Right renal cortex interstitium (tissue), 3 donors: ENCODE data around the gene MPP3. TPM values are rescaled to one million over a fixed set of nuclear protein-coding genes. Genes with fewer than 3 reads are reported as not detected.
"Not testable (repeated sequence)": the region's sequence is repeated elsewhere in the genome, so short reads cannot be mapped to it uniquely, and the experiment has no call there.

Source experiments
- DNase-seq, 3 donors: peaks; one replicate each; pipeline ENCODE4 v3.0.0-alpha.2; 2013; ENCODE audit warnings: low read depth in 3 of 3, low spot score in 2 of 3
- polyA plus RNA-seq, 3 donors: library from polyadenylated mRNA; unstranded; fragments of 120-200 nt; gene quantifications; one replicate each; pipeline ENCODE4 v1.2.1, GENCODE V29; 2013; ENCODE audit not compliant: insufficient read length in 3 of 3

The MPP3 gene, protein sequence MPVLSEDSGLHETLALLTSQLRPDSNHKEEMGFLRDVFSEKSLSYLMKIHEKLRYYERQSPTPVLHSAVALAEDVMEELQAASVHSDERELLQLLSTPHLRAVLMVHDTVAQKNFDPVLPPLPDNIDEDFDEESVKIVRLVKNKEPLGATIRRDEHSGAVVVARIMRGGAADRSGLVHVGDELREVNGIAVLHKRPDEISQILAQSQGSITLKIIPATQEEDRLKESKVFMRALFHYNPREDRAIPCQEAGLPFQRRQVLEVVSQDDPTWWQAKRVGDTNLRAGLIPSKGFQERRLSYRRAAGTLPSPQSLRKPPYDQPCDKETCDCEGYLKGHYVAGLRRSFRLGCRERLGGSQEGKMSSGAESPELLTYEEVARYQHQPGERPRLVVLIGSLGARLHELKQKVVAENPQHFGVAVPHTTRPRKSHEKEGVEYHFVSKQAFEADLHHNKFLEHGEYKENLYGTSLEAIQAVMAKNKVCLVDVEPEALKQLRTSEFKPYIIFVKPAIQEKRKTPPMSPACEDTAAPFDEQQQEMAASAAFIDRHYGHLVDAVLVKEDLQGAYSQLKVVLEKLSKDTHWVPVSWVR
- polyA plus RNA-seq = 1 to 10 TPM; 6.3 to 8.0 (median 6.7) TPM

DNA sequence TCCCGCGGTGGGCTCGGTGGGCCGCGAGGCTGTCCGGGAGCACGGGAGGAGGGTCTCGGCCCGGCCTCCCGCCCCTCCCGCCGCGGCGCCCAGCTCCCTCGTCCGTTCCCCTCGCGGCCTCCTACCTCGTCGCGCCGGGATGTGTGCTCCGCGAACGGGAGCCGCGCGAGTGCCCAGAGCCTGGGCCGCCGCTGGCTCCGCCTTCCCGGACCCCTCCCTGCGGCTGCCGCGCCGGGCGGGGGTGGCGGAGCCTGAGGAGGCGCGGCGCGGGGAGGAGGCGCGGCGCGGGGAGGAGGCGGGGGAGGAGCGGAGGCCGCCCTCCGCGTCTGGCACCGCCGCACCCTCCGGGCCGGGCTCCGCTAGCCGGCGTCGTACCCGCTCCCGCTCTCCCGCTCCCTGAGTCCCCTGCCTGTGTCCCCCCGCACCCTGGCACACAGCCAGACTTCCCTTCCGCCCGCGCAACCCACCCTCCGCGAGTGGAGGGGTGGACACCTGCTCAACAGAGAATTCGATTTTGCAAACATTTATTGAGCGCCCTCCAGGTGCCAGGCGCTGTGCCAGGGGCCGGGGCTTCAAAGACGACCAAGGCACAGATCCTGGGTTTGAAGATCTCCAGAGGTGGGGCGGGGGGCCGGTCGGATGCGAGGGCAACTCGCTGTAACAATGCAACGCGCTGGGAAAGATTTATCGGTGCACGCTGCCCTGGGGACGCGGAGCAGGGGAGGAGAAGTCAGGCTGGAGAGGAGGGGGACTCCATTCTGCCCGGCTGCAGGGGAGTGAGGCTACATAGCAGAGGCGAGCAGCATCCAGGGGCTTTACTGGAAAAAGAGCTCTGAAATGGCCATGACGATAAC lies at the start of gene MPP3:
Gene MPP3, minus strand, starts transcription at position 171 of the 854 bp plus-strand sequence. CDS start 1,240 bp downstream, outside the sequence.
- peak in 2 of 3 donors; percentile 36 to 55 for DNase-seq

DNA sequence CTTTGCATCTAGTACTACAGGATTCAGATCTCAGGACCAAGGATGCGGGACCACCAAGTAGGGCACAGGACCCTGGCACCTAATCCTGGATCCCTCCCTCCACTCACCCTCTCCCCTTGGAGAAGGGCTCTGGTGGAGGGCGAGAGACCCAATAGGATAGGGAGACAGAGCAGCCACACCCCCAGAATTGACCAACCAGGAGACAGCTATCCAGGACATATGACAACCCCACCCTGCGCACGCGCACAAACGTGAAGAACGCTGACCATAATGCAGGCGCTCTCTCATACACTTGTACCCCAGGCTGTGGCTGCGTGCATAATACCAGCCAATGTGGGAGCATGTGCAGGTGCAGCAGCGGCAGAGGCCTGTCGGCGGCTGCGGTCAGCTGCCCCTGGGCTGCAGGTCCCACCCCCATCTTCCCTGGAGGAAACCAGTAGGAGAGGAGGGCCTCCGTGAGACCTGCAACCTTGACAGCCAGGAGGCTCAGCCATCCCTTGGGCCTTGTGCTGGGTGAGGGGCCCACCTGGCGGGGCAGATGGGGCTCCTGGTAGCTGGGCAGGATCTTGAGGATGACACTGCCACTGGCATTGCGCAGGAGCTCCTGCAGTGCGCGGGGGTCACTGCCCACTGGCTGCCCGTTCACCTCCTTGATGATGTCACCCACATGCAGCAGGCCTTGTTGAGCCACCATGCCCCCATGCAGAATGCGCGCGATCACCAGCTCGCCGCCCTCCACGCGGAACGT lies 49.0 kb upstream of the MPP3 start:
- no peak for DNase-seq

DNA sequence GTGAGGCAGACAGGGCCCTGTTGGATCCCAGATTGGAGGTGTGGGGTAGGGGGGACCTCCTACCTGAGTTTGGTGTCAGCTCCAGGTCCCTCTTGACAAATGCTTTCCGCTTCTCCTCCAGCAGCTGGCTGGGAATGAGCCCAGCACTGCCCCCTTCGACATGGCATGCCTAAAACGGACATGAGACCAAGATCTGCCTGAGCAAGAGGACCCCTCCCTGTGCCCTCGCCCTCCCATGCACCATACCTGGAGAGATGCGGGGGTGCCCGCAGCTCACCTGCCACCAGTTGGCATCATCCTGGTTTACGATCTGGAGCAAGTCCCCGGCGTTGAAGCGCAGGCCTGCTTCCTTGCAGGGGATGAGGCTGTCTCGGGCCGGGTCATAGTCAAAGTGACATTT lies 48.2 kb upstream of the MPP3 start:
- no peak for DNase-seq

DNA sequence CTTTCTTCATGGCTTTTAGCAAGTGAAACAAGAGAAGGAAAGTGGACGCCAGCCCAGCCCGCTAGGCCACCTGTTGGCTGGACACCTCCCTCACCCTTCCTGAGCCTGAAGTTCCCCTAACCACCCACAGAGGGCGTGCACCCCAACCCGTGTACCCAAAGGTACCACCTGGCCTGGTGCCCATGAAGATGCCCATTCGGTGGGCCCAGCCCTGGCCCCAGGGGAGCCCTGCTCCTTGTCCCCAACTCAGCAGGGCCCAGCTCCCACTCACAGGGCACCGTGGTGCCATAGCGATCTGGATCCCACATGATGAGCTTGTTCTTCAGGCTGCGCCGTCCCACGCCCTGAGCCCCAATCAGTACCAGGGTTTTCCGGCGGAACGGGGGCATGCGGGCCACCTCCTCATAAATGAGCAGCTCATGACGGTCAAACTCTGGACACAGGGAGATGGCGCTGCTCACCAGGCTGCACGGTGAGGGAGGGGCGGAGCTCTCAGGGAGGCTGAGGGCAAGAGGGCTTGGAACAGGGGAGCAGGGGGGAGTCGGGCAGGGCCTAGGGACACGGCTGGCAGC lies 47.6 kb upstream of the MPP3 start:
- DNase-seq = peak; percentile 36 to 57 (median 49)

DNA sequence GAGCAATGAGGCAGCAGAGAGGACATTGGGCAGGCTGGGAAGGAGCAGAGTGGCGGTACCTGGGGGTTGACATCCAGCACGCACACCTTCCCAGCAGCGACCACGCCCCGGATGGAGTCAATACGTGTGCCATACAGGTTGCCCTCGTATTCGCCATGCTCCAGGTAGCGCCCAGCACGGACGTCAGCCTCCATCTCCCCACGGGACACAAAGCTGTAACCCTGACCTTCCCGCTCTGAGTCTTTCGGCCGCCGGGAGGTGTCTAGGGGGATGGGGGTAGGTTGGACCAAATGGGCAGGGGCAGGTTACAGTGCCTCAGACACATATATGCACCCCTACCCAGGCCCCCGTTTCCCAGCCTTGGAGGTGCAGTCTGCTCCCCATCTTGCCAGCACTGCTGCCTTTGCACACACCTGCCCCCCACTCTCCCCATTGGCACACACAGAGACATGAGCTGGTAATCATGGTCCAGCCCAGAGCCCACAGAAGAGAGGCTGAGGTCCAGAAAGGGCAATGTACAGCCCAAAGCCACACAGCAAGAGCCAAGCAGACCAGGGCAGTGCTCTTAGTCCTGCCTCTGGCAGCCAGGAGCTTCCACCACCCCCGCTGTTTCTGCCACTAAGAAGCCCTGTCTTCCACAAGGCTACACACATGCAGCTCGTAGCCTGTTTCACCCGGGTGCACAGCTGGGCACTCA lies 46.9 kb upstream of the MPP3 start:
- DNase-seq = no peak

DNA sequence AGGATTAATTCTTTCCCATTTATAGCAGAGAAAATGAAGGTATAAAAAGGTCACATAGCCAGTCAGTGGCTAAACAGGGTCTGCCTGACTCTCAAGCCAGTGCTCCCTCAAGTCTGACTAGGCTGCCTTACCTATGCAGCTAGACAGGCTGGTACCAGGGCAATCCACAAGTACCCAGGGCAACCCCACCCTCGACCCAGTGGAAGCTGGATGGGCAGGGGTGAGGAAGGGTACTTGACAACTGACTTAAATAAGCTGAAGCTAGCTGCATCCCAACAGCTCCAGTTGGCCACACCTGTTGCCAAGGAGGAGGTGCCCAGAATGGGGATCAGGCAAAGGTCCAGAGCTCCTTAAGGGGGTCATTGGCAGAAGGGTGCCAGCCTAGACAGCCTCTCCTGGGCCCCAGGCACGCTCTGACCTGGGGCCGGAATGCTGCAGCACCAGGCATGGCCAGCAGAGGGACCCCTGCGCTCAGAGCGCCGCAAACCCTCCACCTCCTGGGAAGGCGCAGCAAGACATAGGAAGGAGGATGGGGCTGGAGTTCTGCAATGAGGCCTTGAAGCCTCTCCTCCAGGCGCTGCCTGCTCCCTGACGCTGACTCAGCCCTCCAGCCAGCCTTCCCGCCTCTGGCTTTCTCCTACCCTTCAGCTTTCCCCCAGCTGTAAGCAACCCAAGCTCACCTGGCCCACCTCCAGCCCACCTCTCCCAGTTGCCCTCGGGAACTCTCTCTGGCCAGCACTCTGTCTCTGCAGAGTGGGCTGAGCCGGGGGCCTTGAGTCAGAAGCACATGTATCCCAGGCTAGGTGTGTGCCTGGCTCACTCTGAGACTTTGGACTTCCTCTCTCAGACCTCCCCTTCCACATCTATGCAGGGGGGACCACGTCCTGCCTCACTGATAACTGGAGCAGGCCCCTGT lies 45.6 kb upstream of the MPP3 start:
- peak in 2 of 3 donors; percentile 40 to 45 for DNase-seq

DNA sequence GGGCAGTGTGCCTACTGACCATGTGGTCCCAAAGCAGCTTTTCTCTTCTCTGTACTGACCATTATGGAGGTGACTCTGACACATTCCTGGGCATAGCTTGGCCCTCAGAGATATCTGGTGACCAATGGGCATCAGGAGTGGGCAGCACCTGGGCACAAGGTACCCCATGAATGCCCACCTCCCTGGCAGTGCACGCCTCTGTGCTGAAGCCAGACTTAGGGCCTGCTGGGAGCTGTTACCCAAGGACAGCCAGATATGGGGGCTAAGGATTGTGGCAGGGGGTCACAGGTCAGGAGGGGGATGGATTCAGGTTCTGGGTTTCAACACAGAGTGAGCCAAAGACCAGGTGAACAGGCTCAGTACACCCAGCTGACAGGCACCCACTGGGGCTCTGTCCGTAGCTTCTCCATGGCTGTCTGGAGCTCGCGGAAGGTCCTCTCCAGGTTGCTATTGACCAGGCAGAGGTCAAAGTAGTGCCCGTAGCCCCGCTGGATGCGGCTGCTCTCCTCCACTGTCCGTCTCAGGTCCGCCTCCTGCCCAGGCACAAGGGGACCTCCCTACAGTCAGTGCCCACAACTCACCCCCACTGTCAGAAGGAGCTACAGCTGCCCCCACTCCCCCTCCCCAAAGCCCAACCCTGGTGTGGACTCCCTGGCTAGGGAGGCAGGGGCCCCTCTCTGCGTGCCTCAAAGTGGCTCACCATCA lies 44.7 kb upstream of the MPP3 start:
- no peak for DNase-seq

DNA sequence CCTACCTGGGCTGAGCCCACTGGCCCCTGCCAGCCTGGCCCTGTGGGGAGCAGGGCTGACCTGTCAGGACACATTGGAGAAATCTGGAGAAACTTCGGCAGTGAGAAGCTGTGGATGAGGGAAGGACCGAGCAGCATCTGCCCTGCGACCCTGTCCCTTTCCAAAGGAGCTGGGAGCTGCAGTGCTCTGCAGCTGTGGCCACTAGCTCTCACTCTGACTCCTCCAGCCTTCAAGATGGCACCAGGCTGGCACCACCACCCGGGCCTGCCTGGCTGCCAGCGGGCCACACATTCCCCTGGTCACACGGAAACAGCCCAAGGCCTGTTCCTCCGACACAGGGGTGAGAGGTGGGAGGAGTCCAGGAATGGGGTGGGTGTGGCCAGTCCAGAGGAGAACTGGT lies 44.1 kb upstream of the MPP3 start:
- DNase-seq = no peak

DNA sequence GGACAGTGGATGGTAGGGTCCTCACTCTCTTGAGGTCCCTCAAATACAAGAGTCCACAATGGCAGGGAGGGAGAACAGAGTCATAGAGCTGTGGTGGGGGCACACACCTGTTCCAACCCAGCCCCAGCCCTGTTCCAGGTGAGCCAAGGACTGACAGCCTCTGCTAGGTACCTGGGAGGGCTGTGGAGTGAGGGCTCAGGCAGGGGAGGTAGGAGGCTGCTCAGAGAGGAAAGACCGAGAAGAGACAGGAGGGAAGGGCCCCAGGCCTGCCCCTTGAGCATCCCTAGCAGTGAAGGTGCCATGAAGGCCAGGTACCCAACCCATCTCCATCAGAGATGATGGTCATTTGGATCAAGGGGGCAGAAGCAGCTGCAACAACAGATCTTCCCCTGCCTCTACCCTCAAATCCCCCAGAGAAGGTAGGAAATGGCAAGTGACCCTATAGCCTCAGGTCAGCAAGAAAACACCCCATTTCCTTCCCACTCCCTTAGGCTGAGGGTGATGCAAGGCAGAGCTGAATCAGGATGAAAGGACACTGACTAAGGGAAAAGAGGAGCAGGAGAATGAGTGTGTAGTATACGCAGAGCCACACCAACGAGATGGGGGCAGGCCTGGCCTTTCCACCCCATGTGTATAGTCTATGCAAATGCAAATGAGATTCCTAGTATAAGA lies 42.7 kb upstream of the MPP3 start:
- DNase-seq = no peak

DNA sequence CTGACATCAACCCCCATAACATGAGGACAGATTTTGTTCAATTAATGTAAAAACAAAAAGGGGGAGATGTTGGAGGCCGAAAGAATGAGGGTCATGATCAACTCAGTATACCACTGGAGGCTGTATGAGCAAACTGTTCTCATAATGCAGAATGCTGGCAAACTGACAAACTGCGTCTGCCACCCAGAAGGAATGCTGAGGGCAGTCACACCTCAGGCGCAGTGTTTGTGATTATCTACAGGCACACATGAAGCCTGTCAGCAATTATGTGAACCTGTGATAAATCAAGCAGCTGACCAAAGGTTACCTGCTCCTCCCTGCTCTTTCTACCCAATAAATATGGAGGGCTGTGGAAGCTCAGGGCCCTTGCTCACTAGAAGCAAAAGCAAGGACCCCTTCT lies 41.3 kb upstream of the MPP3 start:
- no peak for DNase-seq

DNA sequence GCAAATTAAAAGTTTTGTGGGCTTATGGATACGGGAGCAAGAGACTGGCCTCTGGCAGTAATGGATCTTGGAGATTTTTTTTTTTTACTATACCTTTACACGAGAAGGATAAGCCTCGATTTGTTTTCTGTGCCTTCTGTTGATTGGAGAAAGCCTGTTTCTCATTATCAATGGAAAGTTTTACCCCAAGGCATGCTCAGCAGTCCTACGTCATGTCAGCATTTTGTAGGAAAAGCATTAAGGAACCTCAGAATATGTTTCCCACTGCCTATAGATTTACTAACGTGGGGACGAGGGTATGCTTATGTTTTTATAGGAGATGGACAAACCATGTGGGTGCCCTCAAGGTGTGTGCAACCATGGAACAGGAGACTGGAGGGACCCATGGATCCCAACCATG lies 40.9 kb upstream of the MPP3 start:
- DNase-seq = no peak

DNA sequence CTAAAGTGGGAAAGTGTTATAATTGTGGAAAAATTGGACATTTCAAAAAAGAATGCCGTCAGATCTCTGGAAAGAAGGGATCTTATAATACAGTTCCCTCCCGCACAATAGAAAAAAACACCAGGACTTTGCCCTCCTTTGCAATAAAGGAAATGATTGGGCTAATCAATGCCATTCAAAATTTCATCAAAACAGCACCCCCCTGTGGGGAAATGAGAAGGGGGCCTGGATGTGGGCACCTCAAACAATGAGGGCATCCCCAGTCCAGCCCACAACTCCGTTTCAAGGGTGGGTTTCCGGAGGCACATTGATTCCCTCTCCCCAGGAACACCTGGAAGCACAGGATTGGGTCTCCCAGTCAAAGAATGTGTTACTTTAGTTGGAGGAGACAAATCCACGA lies 40.1 kb upstream of the MPP3 start:
- no peak for DNase-seq

DNA sequence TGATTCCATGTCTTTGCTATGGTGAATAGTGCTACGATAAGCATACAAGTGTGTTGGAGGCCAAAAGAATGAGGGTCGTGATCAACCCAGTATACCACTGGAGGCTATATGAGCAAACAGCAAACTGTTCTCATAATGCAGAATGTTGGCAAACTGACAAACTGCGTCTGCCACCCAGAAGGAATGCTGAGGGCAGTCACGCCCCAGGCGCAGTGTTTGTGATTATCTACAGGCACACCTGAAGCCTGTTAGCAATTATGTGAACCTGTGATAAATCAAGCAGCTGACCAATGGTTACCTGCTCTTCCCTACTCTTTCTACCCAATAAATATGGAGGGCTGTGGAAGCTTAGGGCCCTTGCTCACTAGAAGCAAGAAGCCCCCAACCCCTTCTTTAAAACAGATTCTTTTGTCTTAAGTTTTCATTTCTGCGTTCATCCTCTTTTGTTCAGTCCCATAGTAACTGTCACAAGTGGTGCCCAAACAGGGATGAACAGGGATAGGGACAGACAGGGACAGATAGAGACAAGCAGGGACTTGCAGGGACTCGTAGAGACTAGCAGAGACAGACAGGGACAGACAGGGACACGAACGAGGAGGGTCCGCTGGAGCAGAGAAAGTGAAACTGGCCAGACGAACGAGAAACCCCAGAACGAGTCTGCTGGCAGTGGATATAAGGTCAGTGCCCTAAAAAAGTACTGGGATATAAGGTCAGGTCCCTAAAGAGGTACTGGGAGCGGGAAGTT lies 39.2 kb upstream of the MPP3 start:
- no peak for DNase-seq

DNA sequence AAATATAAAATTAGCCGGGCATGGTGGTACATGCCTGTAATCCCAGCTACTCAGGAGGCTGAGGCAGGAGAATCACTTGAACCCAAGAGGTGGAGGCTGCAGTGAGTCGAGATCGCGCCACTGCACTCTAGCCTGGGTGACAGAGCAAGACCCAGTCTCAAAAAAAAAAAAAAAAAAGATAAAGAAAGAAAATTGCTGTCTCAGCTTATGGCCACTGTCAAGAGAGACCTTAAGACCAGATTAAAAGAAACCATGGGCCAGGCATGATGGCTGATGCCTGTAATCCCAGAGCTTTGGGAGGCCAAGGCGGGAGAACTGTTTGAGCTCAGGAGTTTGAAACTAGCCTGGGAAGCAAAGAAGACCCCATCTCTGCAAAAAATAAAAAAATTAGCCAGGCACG lies 36.1 kb upstream of the MPP3 start:
- not testable (repeated sequence) for DNase-seq

DNA sequence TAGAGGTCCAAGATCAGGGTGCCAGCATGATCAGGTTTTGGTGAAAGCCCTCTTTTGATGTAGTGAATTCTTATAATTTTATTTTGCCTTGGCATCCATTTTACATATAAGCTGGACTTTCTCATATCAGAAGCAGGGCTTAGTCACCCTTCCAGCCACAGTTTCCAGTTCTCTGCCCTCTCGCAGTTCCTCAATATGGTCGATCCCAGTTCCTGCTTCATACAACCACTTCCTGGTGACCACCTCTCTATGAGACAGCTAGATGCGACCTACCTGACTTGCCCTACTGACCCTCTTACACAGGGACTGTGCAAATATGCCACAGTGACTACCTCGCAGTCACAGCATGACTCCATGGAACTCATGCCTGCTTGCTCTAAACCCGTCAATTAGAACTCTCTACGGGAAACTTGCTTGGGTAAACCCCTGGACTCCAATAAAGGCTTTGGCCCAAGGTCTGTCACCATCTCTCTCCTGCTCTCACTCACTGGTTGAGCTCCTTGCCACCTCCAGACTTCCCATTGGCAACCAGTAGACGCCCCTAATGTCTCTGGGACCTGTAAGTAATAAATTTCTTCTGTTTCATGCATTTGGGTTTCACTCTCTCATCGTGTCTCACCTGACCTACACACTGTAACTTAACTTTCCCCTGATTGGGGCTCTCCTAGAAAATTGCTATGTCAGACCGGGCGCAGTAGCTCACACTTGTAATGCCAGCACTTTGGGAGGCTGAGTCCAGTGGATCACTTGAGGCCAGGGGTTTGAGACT lies 35.5 kb upstream of the MPP3 start:
- DNase-seq = no peak
